Smooth muscle cell (in vitro differentiated cells): ENCODE measurements around the gene MRPL43. TPM values are rescaled to one million over a fixed set of nuclear protein-coding genes. Genes with fewer than 3 reads are reported as not detected.

ENCODE experiments used
- microRNA counts: library from miRNA; unstranded; fragments of <30 nt; microRNA quantifications from one replicate; lab custom pipeline; 2016
- microRNA-seq: library from miRNA; unstranded; fragments of <30 nt; microRNA quantifications from one replicate; pipeline ENCODE4, GENCODE V29; 2016; ENCODE audit warnings: borderline number of aligned reads
- polyA plus RNA-seq: library from polyadenylated mRNA; unstranded; fragments of >200 nt; fragmentation: Nextera tagmentation; extraction: Ambion mirVana; gene quantifications from 2 replicates; pipeline ENCODE4 v1.2.1, GENCODE V29; 2016
- small RNA-seq: library from RNA; depleted of rRNA; stranded (forward); fragments of <200 nt; gene quantifications from one replicate; pipeline ENCODE3, GENCODE V24; 2014
- total RNA-seq: library from RNA; depleted of rRNA; stranded (reverse); fragments of >200 nt; gene quantifications from 2 replicates; pipeline ENCODE4 v1.2.3, GENCODE V29; 2014

The MRPL43 gene
- total and polyA plus RNA-seq, 2 experiments from 2014 or later = 89.9 to 120 TPM

MicroRNAs encoded within 50 kb of the gene (microRNA counts, 767-probe panel; counts per million panel counts)
- microRNA hsa-miR-608 (lab: Ali Mortazavi, UCI) = 183 counts per million

Small RNA genes within 50 kb of the gene (microRNA-seq; reads per million reads assigned to microRNA genes)
- not detected for gene MIR608

Small RNA genes within 50 kb of the gene (small RNA-seq; reads per million reads assigned to genes)
- gene MIR608 = not detected

Other genes starting within 250 kb of the MRPL43 start
- gene PAX2, start 241.9 kb downstream of the MRPL43 start, total RNA-seq = not detected in 2 replicates
- gene PAX2, start 241.9 kb downstream of the MRPL43 start, polyA plus RNA-seq = not detected in 2 replicates
- 24.3 and 24.9 TPM in 2 replicates for gene SLF2, start 74.5 kb downstream of the MRPL43 start, total RNA-seq
- gene SLF2, start 74.5 kb downstream of the MRPL43 start, polyA plus RNA-seq = 8.1 and 9.0 TPM in 2 replicates
- gene SEMA4G, start 18.0 kb downstream of the MRPL43 start, total RNA-seq = 5.3 and 7.1 TPM in 2 replicates
- 3.8 and 4.2 TPM in 2 replicates for gene SEMA4G, start 18.0 kb downstream of the MRPL43 start, polyA plus RNA-seq
- gene TWNK, start within 50 bp of the MRPL43 start, total RNA-seq = 2.0 and 2.3 TPM in 2 replicates
- gene TWNK, start within 50 bp of the MRPL43 start, polyA plus RNA-seq = 2.5 and 3.9 TPM in 2 replicates
- gene LZTS2, start 12.3 kb upstream of the MRPL43 start, total RNA-seq = 54.9 and 57.9 TPM in 2 replicates
- gene LZTS2, start 12.3 kb upstream of the MRPL43 start, polyA plus RNA-seq = 96.2 and 103 TPM in 2 replicates
- gene PDZD7, start 43.6 kb upstream of the MRPL43 start, total RNA-seq = 2.0 and 4.5 TPM in 2 replicates
- 0.93 and 4.2 TPM in 2 replicates for gene PDZD7, start 43.6 kb upstream of the MRPL43 start, polyA plus RNA-seq
- gene SFXN3, start 43.7 kb upstream of the MRPL43 start, total RNA-seq = 79.1 and 86.9 TPM in 2 replicates
- 92.1 and 120 TPM in 2 replicates for gene SFXN3, start 43.7 kb upstream of the MRPL43 start, polyA plus RNA-seq
- 11.5 and 13.1 TPM in 2 replicates for gene KAZALD1, start 74.5 kb upstream of the MRPL43 start, total RNA-seq
- gene KAZALD1, start 74.5 kb upstream of the MRPL43 start, polyA plus RNA-seq = 20.3 and 20.4 TPM in 2 replicates
- gene TLX1, start 143.8 kb upstream of the MRPL43 start, total RNA-seq = 0.04 TPM in 1 of 2 replicates, not detected in the other
- gene TLX1, start 143.8 kb upstream of the MRPL43 start, polyA plus RNA-seq = not detected in 2 replicates
- gene LBX1, start 242.0 kb upstream of the MRPL43 start, total RNA-seq = not detected in 2 replicates
- not detected in 2 replicates for gene LBX1, start 242.0 kb upstream of the MRPL43 start, polyA plus RNA-seq